ENCODE measurements around the gene AURKAIP1. TPM values are rescaled to one million over a fixed set of nuclear protein-coding genes. Genes with fewer than 3 reads are reported as not detected.
"Not testable (repeated sequence)": the region's sequence is repeated elsewhere in the genome, so short reads cannot be mapped to it uniquely, and the experiment has no call there.

The AURKAIP1 gene
- total RNA-seq, 1 donor from 2014 or later, result 174 TPM

DNA sequence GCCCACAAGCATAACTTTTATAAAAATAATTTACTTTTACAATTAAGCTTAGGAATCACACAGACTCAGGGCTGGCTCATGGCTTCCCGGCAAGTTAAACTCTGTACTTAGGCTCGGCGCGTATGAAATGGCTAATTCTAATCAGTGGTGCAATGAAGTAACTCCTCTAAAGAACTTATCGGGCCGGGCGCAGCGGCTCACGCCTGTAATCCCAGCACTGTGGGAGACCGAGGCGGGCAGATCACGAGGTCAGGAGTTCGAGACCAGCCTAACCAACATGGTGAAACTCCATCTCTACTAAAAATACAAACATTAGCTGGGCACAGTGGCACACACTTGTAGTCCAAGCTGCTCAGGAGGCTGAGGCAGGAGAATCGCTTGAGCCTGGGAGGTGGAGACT lies 4.9 kb downstream of the AURKAIP1 start:
- intact Hi-C loops (cut with DNase I), result loop anchor here (5.0 kb wide), 1 partner anchor 248 kb away; no protein-coding TSS in a partner anchor
- not testable (repeated sequence) for DNase-seq (ENCODE audit: low spot score)

DNA sequence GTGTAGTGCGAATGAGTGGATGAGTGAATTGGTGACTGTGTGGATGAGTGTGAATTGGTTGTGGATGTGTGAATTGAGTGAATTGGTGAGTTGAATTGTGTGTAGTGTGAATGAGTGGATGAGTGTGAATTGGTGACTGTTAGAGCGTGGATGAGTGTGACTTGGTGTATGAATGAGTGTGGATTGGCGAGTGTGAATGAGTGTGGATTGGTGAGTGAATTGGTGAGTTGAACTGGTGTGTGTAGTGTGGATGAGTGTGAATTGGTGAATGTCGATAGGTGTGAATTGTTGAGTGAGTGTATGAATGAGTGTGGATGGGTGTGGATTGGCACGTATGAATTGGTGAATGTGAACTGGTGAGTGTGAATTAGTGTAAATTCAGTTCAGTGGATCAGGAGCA lies 7.7 kb downstream of the AURKAIP1 start:
- DNase-seq (ENCODE audit: low spot score), result no peak
- intact Hi-C loops (cut with DNase I), result no loop called here

DNA sequence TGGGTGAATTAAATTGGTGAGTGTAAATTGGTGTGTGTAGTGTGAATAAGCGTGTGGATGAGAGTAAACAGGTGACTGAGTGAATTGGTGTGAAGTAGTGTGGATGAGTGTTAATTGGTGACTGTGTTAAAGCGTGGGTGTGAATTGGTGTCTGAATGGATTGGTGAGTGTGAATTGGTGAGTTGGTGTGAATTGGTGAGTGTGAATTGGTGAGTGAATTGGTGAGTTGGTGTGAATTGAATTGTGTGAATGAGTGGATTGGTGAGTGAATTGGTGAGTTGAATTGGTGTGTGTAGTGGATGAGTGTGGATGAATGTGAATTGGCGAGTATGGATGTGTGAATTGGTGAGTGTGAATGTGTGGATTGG lies 8.3 kb downstream of the AURKAIP1 start:
- no peak for DNase-seq (ENCODE audit: low spot score)
- intact Hi-C loops (cut with DNase I), result no loop called here

DNA sequence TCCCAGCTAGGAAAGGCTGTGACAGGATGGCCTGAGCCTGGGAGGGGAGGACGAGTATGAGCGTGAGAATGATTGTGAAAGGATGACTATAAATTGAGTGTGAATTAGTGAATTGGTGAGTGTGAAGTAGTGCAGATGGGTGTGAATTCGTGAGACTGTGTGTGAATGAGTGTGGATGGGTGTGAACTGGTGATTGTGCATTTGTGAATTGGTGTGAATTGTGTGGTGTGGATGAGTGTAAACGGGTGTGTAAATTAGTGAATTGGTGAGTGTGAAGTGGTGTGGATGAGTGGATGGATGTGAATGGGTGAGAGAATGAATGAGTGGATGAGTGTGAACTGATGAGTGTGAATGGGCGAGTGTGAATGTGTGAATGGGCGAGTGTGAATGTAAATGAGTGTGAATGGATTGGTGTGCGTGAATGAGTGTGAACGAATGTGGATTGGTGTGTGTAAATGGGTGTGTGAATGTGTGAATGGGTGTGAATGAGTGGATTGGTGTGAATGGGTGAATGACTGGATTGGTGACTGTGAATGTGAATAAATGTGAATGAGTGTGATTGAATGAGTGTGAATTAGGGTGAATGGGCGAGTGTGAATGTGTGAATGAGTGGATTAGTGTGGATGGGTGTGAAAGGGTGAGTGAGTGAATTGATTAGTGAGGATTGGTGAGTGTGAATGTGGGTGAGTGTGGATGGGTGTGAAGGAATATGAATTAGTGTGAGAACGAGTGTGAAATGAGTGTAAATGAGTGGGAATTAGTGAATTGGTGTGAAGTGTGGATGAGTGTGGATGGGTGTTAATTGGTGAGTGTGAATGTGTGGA lies 8.9 kb downstream of the AURKAIP1 start:
- no peak for DNase-seq (ENCODE audit: low spot score)

DNA sequence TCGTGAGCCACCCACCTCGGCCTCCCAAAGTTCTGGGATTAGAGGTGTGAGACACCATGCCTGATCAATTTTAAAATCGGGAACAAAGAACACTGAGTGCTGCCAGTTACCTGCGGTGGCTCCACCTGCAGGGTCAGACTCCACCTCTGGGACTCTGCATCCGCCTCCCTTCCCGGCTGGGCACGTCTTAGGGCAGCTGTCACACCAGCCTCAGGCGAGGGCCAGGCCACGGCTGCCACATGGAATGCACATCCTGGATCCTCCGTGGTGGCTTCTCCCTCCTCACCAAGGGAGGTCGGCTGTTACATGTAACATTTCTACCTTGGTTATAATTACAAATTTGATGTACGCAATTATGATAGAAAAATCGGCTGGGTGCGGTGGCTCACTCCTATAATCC lies 10.7 kb downstream of the AURKAIP1 start:
- DNase-seq (ENCODE audit: low spot score), result no peak
- intact Hi-C loops (cut with DNase I), result no loop called here

More for the DNA sequence above, 8.9 kb downstream of the AURKAIP1 start:
- intact Hi-C loops (cut with DNase I), result no loop called here

DNA sequence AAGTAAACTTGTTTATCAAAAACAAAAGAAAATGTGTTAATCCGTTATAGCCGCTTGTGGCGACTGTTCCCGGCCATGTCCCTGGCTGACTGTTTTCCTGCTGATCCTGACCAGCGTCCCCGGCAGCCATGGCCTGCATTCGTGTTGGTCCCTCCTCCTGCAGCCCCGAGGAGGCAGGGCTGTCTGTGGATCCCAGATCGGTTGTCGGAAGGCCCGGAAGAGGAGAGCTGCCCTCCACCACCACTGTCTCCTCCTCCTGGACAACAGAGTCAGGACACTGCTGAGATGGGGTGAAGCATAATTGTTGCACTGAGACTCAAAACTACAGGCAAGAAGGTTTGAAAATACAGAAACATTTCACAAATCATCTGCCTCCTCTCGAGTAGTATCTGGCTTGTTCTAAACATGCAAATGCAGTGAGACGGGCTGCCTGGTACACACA lies 13.0 kb downstream of the AURKAIP1 start:
- intact Hi-C loops (cut with DNase I), result no loop called here

DNA sequence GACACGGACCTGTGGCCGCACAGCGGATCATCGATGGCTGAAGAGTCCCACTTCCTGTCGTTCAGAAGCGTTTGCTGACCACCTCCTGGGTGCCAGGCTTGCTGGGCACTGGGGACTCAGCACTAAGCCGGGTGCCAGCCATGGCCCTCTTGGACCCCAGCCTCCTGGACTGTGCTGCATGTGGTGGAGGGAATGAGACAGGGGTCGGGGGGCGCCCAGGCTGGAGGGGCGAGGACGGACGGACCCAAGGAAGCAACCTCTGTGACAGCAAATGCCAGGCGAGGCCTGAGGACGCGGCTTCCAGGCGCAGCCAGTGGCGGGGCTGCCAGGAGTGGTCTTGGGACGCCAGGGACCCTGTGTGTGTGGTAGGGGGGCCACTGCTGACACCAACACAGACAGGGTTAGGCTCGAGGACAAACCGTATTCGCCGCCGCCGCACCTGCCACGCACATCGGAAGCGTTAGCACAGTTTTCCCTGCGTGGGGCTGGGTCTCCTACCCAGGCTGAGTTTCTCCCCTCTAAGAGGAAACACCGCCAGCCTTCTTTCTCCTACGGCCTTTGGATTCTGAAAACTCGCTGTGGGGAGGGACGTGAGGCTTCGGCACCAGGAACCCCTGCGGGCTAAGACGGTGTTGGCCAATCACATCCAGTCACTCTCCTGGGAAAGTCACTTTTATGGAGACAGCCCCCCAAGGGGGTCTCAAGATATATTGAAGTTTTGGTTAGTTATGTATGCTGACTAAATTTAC lies 13.6 kb downstream of the AURKAIP1 start:
- intact Hi-C loops (cut with DNase I), result no loop called here
- no peak for DNase-seq (ENCODE audit: low spot score)

More for the DNA sequence above, 13.0 kb downstream of the AURKAIP1 start:
- no peak for DNase-seq (ENCODE audit: low spot score)

DNA sequence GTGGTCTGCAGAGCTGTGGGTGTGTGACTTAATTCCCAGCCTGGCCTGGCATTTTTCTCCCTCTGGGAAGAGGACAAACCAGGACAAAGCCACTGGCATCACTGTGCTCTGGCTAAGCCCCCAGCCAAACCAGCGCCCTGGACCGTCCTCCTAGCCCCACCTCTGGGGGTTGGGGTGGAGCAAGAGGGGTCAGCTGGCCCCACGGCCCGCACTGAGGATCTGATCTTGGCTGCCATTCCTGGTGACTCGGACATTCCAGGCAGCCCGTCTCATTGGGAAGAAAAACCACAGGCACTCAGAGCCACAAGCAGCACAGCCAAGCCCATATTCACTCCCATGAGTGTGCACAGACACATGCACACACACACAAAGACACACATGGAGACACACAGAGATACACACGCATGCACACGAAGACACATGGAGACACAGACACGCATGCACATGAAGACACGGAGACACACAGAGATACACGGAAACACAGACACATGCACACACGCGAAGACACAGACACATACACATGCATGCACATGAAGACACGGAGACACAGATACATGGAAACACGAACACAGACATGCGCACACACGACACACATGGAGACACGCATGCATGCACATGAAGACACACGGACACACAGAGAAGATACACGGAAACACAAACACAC lies 14.4 kb downstream of the AURKAIP1 start:
- peak; percentile 82 for DNase-seq (ENCODE audit: low spot score)
- intact Hi-C loops (cut with DNase I), result no loop called here

DNA sequence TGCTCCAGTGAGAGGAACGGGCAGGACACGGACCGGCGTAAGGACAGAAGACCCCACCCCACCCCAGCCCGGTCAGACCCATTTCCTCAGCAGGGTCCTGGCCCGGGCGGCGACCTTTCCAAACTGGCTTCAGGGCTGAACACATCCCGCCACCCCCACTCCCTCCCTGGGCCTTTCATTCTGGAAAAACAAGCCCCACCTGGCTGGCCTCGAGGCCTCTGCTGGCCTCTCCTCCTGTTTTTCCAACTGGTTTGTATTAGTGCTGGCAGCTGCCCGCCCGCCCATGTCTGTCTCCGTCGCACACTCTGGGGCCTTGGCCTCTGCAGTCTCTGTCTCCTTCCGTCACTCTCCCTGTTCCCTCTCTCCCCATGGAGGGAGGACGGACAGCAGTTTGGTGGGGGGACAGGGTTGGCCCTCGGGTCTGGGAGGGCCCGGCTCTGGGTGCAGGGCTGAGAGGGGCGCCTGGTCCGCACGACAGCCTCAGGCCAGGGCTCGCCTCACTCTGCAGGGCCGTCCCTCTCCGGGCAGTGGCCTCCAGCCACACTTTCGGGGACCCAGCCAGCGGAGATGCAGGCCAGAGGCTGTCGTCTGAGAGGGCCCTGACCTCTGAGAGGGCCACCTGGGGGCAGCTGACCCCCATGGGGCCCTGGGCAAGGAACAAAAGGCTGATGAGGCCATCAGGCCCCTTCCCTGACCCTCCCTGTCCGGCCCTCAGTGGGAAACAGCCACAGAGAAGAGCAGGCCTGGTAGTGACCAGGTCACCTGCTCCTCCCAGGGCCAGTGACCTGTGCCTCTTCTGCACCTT lies 15.1 kb downstream of the AURKAIP1 start:
- intact Hi-C loops (cut with DNase I), result loop anchor here (5.0 kb wide), 1 partner anchor 72 kb away; no protein-coding TSS in a partner anchor
- DNase-seq (ENCODE audit: low spot score), result no peak

DNA sequence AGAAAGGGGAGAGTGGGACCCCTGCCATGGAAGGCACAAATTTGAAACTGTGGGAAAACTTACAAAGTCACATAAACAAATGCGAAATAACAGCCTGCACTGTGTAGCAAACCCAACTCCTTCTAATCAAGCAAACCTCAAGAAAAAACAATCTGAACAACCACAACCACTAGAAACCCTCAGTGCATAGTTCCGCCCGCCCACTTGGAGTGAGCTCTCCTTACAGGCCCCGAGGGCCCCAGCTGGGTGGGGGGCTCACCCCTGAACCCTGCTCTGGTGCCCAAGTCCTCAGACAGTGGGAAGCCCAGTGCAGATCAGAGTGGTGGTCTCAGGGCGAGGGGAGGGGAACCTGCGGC lies 15.7 kb downstream of the AURKAIP1 start:
- intact Hi-C loops (cut with DNase I), result loop anchor here (5.0 kb wide), 1 partner anchor 73 kb away; no protein-coding TSS in a partner anchor
- no peak for DNase-seq (ENCODE audit: low spot score)

DNA sequence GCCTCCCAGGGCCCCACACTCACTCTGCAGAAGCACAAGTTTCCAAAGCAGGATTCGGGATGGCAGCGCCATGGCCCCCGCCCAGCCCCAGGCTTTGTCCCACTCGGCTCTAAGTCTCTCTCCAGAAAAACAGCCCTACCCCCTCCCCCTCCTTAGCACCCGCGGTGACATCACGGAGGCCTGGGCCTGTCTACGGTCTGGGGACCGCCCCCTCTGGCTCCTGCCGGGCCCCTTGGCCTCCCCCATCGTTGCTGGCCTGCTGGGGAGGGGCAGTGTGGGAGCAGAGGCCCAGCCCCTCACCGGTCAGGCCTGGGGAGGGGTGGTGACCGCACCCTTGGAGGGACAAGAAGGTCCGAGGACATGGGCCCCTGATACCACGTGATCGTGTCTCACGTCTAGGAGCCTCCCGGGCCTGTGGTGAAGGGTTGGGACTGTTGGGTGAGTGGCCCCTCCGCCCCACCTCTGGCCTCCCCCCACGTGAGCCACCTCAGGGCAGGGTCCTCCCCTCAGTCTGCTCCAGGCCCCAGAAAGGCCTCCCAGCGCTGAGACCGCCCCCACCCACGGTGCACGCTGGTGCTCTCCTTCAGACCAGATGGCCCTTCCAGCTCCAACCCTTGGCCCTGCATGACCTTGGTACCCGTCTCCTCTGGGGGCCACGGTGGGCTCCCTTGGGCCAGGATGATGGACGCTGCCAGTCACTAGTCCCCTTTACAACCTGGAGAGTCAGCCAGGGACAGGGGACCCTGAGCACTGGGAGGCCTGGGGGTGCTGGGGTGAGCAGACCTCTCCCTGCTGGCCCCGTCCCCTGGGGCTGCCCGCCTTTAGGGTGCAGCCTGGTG lies 16.4 kb downstream of the AURKAIP1 start, which contains the start of gene MXRA8:
Gene MXRA8, minus strand, starts transcription at position 123 of the 839 bp plus-strand sequence. Its CDS starts 51 bp downstream, at position 72.
- intact Hi-C loops (cut with DNase I), result loop anchor here (5.0 kb wide), 1 partner anchor 74 kb away; no protein-coding TSS in a partner anchor
- DNase-seq (ENCODE audit: low spot score), result no peak

DNA sequence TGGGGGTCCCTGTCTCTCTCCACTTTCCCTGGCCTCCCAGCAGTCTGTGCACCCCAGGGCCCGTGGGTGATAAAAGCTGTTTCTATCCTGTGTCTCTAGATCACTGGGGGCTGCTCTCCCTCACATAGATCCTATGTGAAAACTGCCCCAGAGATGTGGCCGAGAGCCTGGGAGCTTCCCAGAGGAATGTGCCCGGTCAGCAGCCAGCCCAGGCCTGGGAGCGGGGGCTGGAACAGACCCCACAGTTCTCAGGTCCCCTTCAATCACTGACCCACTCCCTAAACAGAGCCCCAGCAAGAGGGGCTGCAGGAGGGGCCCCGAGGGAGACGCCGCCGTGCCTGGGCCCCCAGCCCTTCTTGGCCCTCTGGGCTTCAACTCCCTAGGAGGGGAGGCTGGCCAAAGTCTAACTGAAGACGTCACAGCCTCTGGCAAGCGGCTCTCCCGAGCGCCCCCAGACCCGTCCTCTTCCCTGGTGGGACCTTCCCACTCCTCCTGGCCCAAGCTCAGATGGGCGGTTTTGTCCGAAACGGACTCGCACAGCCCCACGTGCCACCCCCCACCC lies 17.1 kb downstream of the AURKAIP1 start:
- no peak for DNase-seq (ENCODE audit: low spot score)
- intact Hi-C loops (cut with DNase I), result loop anchor here (5.0 kb wide), 1 partner anchor 74 kb away; no protein-coding TSS in a partner anchor

DNA sequence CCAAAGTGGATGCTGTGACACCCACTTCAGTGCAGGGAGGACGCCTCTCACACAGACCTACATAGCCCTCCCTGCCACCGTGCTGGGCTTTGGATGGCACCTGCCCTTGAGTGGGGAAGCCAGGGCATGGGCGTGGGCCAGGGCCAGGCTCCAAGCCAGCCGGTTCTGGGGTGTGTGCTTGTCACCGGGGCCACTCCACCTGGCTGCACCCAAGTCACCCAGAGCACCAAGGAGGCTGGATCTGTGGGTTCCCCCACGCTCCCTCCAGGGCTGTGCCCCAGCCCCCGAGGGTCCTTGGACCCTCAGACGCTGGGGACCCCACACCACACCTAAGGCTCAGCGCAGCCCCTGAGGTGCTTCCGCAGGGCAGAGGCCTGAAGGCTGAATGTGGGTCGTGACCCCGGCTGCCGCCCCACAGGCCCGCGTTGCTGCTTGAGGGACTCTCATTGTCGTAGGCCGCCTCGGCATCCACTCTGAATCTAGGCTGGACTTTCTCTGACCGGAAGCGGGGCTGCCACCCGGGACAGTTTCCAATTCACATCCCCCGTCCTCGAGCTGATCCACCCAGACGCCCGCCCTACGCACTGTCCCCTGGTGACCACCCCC lies 18.1 kb downstream of the AURKAIP1 start:
- intact Hi-C loops (cut with DNase I), result loop anchor here (5.0 kb wide), 1 partner anchor 75 kb away; no protein-coding TSS in a partner anchor
- no peak for DNase-seq (ENCODE audit: low spot score)

DNA sequence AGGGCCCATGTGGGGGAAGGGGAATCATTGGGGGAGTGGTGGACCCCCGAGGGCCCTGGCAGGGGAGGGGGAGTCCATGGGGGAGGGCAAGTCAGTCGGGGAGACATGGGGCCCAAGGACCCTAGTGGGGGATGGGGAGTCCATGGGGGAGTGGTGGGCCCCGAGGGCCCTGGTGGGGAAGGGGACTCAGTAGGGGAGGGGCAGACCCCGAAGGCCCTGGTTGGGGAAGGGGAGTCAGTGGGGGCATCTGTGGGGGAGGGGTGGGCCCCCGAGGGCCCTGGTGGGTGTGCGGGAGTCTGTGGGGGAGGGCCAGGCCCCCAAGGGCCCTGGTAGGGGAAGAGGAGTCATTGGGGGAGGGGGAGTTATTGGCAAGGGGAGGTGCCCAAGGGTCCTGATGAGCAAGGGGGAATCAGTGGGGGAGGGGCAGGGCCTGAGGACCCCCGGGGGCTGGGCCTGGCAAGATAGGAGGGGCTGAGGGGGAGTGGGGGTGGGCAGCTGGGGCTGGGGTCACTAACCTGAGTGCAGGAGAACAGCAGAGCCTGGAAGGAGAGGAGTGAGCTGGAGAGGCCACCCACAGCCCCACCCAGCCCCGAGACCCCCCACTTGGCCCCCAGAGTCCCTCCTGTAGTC lies 18.7 kb downstream of the AURKAIP1 start:
- intact Hi-C loops (cut with DNase I), result loop anchor here (5.0 kb wide), 1 partner anchor 76 kb away; no protein-coding TSS in a partner anchor
- DNase-seq (ENCODE audit: low spot score), result no peak

DNA sequence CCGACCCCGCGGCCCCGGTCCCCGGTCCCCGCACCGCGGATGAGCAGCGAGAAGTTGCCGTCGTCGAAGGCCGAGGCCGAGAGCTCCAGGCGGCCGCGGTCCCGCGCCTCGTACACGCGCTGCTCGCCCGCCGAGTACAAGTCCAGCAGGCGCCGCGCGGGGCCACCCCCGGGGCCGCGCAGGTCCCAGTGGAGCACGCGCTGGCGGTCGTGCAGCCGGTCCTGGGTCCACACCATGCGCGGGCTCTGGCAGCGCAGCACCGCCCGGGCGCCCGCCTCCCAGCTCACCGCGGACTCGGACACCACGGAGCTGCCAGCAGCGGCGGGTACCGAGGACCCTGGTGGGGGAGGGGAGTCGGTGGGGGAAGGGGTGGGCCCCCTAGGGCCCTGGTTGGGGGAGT lies 19.6 kb downstream of the AURKAIP1 start:
- DNase-seq (ENCODE audit: low spot score), result no peak
- intact Hi-C loops (cut with DNase I), result loop anchor here (5.0 kb wide), 1 partner anchor 77 kb away; no protein-coding TSS in a partner anchor

DNA sequence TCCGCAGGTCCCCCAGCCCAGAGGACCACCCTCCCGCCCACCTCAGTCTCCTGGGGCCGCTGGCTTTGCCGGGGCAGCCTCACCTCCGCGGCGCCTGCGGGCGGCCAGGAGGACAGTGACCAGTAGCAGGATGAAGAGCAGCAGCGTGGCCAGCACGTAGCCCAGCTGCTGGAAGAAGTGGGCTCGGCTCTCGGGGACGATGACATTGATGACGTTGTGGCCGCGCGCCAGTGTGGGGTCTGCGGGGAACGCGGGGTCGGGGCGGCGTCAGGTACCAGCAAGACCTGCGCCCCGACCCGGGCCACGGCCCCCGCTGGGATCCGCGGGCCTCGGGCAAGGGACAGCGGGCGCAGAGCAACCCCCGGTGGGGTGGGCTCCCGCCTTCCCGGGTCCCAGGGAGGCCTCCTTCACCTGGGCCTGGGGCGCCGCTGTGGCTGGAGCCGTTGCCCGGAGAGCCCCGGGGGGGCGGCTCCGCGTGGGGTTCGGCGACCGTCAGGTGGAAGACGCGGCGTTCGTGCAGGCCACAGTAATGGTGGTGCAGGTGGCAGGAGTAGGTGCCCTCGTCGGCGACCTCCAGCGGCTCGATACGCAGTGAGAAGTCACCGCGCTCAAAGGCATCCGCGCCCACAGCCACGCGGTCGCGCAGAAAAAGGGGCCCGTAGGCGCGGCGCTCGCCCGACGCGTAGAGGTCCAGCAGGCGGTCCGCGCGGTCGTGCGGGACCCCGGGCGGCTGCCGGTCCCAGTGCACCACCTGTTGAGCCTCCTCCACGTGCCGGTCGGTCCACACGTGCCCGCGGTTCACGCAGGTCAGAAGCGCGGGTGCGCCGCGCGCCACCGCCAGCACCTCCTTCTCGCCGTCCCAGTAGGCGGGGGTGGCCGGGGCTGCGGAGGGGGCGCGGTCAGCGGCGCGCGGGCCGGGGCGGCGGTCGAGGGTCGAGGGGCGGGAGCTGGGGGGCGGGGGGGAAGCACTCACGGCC lies 20.4 kb downstream of the AURKAIP1 start:
- intact Hi-C loops (cut with DNase I), result loop anchor here (5.0 kb wide), 1 partner anchor 78 kb away; no protein-coding TSS in a partner anchor
- no peak for DNase-seq (ENCODE audit: low spot score)
